Activated naive CD4-positive, alpha-beta T cell treated with anti-CD3 and anti-CD28 coated beads, Interleukin-2, amount 10 ng/mL, durations not matched to agents 7 days and 5 days (primary cell): ENCODE measurements around the gene AHSG.

Experiments
- CTCF ChIA-PET: fragments of 350-600 bp; sonication (Branson Sonifier 250); formaldehyde crosslinking; loops from one replicate; lab custom pipeline; 2021; ENCODE audit warnings: antibody characterized with exemption; lab: Charles Lee
- DNase-seq: peaks from one replicate; pipeline ENCODE4 v3.0.0-alpha.2; 2020
- H3K27ac Mint-ChIP-seq: one replicate; pipeline ENCODE4 v1.8.0; 2021; ENCODE audit warnings: mild to moderate bottlenecking, moderate library complexity, mixed read lengths
- H3K27me3 Mint-ChIP-seq: one replicate; pipeline ENCODE4 v1.8.0; 2021; ENCODE audit warnings: mild to moderate bottlenecking, mixed read lengths
- H3K36me3 Mint-ChIP-seq: one replicate; pipeline ENCODE4 v1.8.0; 2021; ENCODE audit warnings: mixed read lengths
- H3K4me1 Mint-ChIP-seq: one replicate; pipeline ENCODE4 v1.8.0; 2021; ENCODE audit warnings: mixed read lengths
- H3K4me3 Mint-ChIP-seq: one replicate; pipeline ENCODE4 v1.8.0; 2021; ENCODE audit warnings: mild to moderate bottlenecking, moderate library complexity, mixed read lengths
- H3K9me3 Mint-ChIP-seq: one replicate; pipeline ENCODE4 v1.8.0; 2021; ENCODE audit warnings: mixed read lengths

Gene AHSG

GRCh38 chr3:186599142-186599784 lies 13.6 kb upstream of the AHSG start:
- no peaks in the 10 kb centered on the region for H3K36me3 Mint-ChIP-seq
- peaks cover 4% of the 10 kb centered on the region for H3K4me1 Mint-ChIP-seq

GRCh38 chr3:186599785-186600166 lies 13.1 kb upstream of the AHSG start:
- Mint-ChIP-seq H3K36me3 (no peaks in the 10 kb centered on the region), H3K4me1 (peaks cover 4% of the 10 kb centered on the region), H3K27me3 (peaks cover 21% of the 10 kb centered on the region), H3K4me3 (no peak overlapping the region), H3K27ac (no peak overlapping the region), H3K9me3 (no peaks in the 10 kb centered on the region)
- DNase-seq = no peak
- CTCF ChIA-PET = interaction anchor here (1.3 kb wide), 1 partner anchor 10 kb away, joined by 7 read pairs; no protein-coding TSS in a partner anchor

More at GRCh38 chr3:186599142-186599784, 13.6 kb upstream of the AHSG start:
- no peak for DNase-seq
- Mint-ChIP-seq H3K27ac (no peak overlapping the region), H3K27me3 (peaks cover 18% of the 10 kb centered on the region), H3K9me3 (no peaks in the 10 kb centered on the region), H3K4me3 (no peak overlapping the region)
- CTCF ChIA-PET = interaction anchor here (1.3 to 4.4 kb wide), 2 partner anchors 10 to 16 kb away, joined by 7 to 26 read pairs; no protein-coding TSS in a partner anchor

DNA sequence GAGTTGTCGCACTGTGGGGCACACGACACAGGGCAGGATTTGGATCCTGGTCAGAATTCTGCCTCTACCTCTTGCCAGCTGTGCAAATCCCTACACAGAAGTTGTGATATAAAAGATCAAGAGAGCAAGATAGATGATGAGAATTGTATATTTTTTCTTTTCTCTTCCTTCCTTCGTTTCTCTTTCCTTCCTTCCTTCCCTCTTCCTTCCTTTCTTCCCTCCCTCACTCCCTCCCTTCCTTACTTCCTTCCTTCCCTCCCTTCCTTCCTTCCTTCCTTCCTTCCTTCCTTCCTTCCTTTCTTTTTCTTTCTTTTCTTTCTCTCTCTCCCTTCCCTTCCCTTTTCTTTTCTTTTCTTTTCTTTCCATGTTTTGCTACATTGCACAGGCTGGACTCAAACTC lies 12.0 kb upstream of the AHSG start:
- CTCF ChIA-PET = interaction anchor here (0.8 to 5.2 kb wide), 3 partner anchors 8 to 17 kb away, joined by 3 to 28 read pairs (median 7); no protein-coding TSS in a partner anchor
- Mint-ChIP-seq H3K4me1 (peaks cover 4% of the 10 kb centered on the region), H3K36me3 (no peaks in the 10 kb centered on the region), H3K4me3 (no peak overlapping the region), H3K27me3 (peaks cover 21% of the 10 kb centered on the region), H3K9me3 (no peaks in the 10 kb centered on the region), H3K27ac (no peak overlapping the region)
- no peak for DNase-seq

DNA sequence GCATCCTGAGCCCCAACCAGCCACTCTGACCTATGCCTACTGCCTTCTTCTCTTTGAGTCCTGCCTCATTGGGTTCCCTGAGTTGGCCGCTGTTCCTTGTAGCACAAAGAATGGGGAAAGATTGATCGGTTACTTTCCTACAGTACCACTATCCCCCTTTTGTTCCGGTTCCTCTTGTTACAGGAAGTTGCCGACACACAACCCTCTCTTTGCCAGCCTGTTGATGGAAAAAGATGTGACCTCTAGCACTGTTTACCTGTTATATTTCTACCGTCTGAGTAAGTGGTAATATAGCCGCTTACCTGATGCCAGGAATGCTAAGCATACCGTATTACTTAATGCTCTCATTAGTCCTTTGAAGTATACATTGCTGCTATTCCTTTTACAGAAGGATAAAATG lies 9.7 kb upstream of the AHSG start:
- DNase-seq = no peak
- CTCF ChIA-PET = interaction anchor here (5.2 kb wide), 1 partner anchor 13 kb away, joined by 28 read pairs; no protein-coding TSS in a partner anchor
- Mint-ChIP-seq H3K27me3 (peaks cover 12% of the 10 kb centered on the region), H3K36me3 (no peaks in the 10 kb centered on the region), H3K4me1 (no peaks in the 10 kb centered on the region), H3K27ac (no peak overlapping the region), H3K4me3 (no peak overlapping the region), H3K9me3 (no peaks in the 10 kb centered on the region)

GRCh38 chr3:186605078-186605477 lies 7.8 kb upstream of the AHSG start:
- Mint-ChIP-seq H3K4me3 (no peak overlapping the region), H3K27me3 (peaks cover 12% of the 10 kb centered on the region), H3K9me3 (no peaks in the 10 kb centered on the region), H3K36me3 (no peaks in the 10 kb centered on the region), H3K27ac (no peak overlapping the region), H3K4me1 (no peaks in the 10 kb centered on the region)
- DNase-seq = no peak
- CTCF ChIA-PET = interaction anchor here (5.2 kb wide), 1 partner anchor 11 kb away, joined by 28 read pairs; no protein-coding TSS in a partner anchor

GRCh38 chr3:186605561-186606545 lies 7.0 kb upstream of the AHSG start:
- CTCF ChIA-PET = interaction anchor here (1.0 to 5.2 kb wide), 2 partner anchors 9 to 10 kb away, joined by 3 to 28 read pairs; no protein-coding TSS in a partner anchor
- no peak for DNase-seq
- no peaks in the 10 kb centered on the region for H3K36me3 Mint-ChIP-seq
- no peak overlapping the region for H3K4me3 Mint-ChIP-seq
- no peaks in the 10 kb centered on the region for H3K9me3 Mint-ChIP-seq
- peaks cover 12% of the 10 kb centered on the region for H3K27me3 Mint-ChIP-seq
- H3K4me1 Mint-ChIP-seq = no peaks in the 10 kb centered on the region
- no peak overlapping the region for H3K27ac Mint-ChIP-seq

- Mint-ChIP-seq H3K36me3 (no peaks in the 10 kb centered on the region), H3K27ac (no peak overlapping the region), H3K27me3 (peaks cover 30% of the 10 kb centered on the region), H3K9me3 (no peaks in the 10 kb centered on the region), H3K4me1 (no peaks in the 10 kb centered on the region), H3K4me3 (no peak overlapping the region)
- DNase-seq = no peak
- CTCF ChIA-PET = interaction anchor here (0.9 to 1.7 kb wide), 7 partner anchors 9 to 665 kb away, joined by 3 to 7 read pairs (median 3); no protein-coding TSS in a partner anchor
These were observed 4.1 kb upstream of the AHSG start for GRCh38 chr3:186608624-186609215.

DNA sequence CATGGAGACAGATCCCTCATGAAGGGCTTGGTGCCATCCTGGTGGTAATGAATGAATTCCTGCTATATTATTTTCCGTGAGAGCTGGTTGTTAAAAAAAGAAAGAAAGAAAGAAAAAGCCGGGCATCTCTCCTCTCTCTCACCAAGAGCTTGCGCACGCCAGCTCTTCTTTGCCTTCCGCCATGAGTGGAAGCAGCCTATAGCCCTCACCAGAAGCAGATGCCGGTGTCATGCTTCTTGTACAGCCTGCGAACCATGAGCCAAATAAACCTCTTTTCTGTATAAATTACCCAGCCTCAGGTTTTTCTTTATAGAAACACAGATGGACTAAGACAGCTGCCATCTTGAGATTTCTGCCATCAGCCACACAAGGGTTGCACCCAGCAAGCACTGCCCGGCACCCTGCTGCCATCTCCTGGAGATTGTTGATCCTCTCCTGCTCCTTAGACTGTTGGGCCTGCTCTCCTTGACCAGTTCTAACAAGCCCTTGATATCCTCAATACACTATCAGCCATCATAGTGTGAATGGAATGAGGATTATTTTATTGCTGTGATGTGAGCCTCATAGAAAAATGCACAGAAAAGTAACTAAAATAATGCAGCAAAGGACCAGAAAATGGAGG lies 3.5 kb upstream of the AHSG start:
- Mint-ChIP-seq H3K27ac (no peak overlapping the region), H3K9me3 (no peaks in the 10 kb centered on the region), H3K27me3 (peaks cover 28% of the 10 kb centered on the region), H3K4me1 (peaks cover 1% of the 10 kb centered on the region), H3K36me3 (no peaks in the 10 kb centered on the region), H3K4me3 (no peak overlapping the region)
- DNase-seq = no peak
- CTCF ChIA-PET = interaction anchor here (0.9 to 1.8 kb wide), 8 partner anchors 8 to 666 kb away, joined by 3 to 7 read pairs (median 5); no protein-coding TSS in a partner anchor

DNA sequence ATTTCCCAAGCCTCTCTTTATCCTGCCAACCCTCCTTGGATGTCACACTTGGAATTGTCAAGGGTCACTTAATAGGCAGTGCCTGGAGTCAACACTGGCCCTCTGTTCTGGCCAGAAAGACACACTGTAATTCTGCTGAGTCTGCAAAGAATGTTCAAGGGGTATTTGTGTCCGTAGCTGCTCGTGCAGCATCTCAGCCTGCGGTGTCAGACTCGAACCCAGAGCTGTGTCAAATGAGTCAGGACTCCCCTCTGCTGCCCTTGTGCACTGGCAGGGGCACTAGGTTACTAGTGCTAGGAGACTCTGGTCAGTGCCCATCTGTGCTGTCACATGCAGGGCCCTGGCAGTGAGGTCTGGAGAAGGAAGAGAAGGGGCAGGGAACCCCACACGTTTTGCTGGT lies 795 bp upstream of the AHSG start:
- CTCF ChIA-PET = interaction anchor here (1.4 to 1.6 kb wide), 2 partner anchors 11 to 19 kb away, joined by 3 to 4 read pairs; no protein-coding TSS in a partner anchor
- peaks cover 44% of the 10 kb centered on the region for H3K27me3 Mint-ChIP-seq
- DNase-seq = no peak
- H3K36me3 Mint-ChIP-seq = no peaks in the 10 kb centered on the region
- H3K9me3 Mint-ChIP-seq = no peaks in the 10 kb centered on the region
- no peak overlapping the region for H3K4me3 Mint-ChIP-seq
- peaks cover 16% of the 10 kb centered on the region for H3K4me1 Mint-ChIP-seq
- H3K27ac Mint-ChIP-seq = no peak overlapping the region

DNA sequence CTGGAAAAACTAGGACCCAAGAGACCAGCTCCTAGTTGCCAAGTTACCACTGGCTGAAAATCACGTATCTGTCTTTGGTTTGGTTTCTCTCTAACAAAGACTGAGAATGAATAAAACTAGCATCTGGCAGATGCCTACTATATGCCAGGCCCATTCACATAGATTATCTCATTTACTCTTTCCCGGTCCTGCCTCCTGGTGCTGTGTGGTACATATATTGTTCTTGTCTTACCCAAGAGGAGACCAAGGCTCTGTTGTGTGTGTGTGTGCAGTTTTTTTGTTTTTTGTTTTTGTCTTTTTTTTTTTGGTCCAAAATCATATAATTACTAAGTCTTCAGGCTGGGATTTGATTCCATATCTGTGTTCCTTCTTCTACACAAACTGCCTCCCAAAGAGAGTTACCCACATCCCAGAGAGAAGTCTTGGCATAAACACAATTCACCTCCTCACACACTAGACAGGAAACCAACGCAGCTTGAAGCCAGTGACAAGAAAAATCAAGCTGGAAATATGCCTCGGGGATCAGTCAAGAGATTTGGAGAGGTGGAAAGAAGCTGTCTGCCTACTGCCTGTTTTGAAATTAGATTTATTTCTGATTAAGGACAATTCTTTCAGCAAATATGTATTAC lies 891 bp downstream of the AHSG start:
- Mint-ChIP-seq H3K4me3 (no peak overlapping the region), H3K4me1 (peaks cover 22% of the 10 kb centered on the region), H3K27ac (no peak overlapping the region), H3K9me3 (no peaks in the 10 kb centered on the region), H3K36me3 (no peaks in the 10 kb centered on the region), H3K27me3 (peaks cover 59% of the 10 kb centered on the region)
- no peak for DNase-seq
- CTCF ChIA-PET = interaction anchor here (0.7 to 5.6 kb wide), 23 partner anchors 9 to 671 kb away, joined by 3 to 136 read pairs (median 7); partner anchors contain the start of genes CRYGS and EIF4A2

DNA sequence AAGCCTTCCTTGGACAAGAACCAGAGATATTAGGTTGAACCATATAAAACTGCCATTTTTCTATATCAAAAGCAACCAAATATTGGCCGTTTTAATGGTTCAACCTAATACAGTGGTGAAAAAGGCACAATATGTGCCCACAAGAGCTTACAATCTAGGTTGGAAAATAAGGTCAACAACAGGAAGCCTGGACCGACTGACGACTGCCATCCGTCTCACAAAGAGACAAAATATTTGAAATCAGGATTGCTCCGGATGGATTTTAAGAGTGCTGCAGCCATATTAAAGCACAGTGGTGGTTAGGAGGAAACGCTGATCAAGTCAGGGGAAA lies 1.4 kb downstream of the AHSG start:
- no peaks in the 10 kb centered on the region for H3K9me3 Mint-ChIP-seq
- DNase-seq = no peak
- peaks cover 22% of the 10 kb centered on the region for H3K4me1 Mint-ChIP-seq
- H3K27ac Mint-ChIP-seq = no peak overlapping the region
- H3K4me3 Mint-ChIP-seq = no peak overlapping the region
- CTCF ChIA-PET = interaction anchor here (0.7 to 5.6 kb wide), 33 partner anchors 9 to 671 kb away, joined by 3 to 136 read pairs (median 5); partner anchors contain the start of genes CRYGS and EIF4A2
- H3K36me3 Mint-ChIP-seq = no peaks in the 10 kb centered on the region
- peaks cover 60% of the 10 kb centered on the region for H3K27me3 Mint-ChIP-seq

DNA sequence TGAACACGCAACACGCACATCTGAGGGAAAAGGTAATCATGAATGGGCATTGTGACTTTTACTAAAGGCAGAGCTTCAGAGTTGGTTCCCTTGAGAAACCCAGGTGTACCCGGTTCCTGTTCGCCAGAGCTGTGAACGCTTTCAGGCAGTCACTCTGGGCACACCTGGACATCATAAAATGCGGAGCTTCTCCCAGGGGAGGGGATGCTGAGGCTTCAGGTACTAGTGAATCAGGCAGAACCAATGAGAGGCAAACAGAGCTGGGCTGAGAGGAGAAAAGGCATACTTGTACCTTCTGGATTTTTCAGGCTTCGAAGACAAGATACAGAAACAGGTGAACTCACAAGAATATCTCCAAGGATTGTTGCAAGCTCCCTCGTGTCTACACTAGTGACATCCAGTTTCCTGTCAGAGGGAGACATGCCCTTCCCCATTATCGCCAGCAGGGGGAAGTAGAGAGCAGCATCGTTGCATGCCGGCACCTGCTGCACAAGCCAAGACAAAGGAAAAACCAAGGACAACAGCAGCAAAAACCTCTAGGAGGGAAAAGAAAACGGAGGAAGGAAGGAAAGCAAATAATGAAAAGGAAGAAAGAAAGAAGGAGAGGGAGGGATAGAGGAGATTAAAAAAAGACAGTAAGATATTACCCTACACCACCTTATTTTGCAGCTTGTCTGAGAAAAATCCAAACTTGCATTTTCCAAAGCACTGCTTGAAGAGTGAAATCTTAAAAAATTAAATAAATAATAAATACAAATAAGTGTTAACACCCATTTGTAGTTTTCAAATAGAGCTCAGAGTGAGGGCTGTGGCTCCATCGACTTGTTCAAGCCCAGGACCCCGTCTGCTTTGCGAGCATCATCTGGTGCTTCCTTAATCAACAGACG lies 2.0 kb downstream of the AHSG start:
- H3K36me3 Mint-ChIP-seq = no peaks in the 10 kb centered on the region
- no peak overlapping the region for H3K4me3 Mint-ChIP-seq
- peak; percentile 83 for DNase-seq
- H3K4me1 Mint-ChIP-seq = peaks cover 22% of the 10 kb centered on the region
- no peak overlapping the region for H3K27ac Mint-ChIP-seq
- H3K9me3 Mint-ChIP-seq = no peaks in the 10 kb centered on the region
- peaks cover 60% of the 10 kb centered on the region for H3K27me3 Mint-ChIP-seq
- CTCF ChIA-PET = interaction anchor here (0.7 to 5.6 kb wide), 44 partner anchors 8 to 672 kb away, joined by 3 to 136 read pairs (median 4); partner anchors contain the start of genes CRYGS and EIF4A2
